ENCODE data around the gene VWC2L.

Gene VWC2L

GRCh38 chr2:214593727-214594126 lies 182.9 kb downstream of the VWC2L start:
- peak; percentile 88 for DNase-seq (ENCODE audit: low read depth)

- no peak for DNase-seq (ENCODE audit: low read depth)
These were observed 191.2 kb downstream of the VWC2L start for GRCh38 chr2:214601852-214602633.

- peak; percentile 76 for DNase-seq (ENCODE audit: low read depth)
These were observed 194.0 kb downstream of the VWC2L start for GRCh38 chr2:214604861-214605260.

- peak; percentile 9 for DNase-seq (ENCODE audit: low read depth)
These were observed 196.2 kb downstream of the VWC2L start for GRCh38 chr2:214607051-214607450.

- no peak for DNase-seq (ENCODE audit: low read depth)
These were observed 200.2 kb downstream of the VWC2L start for GRCh38 chr2:214611015-214611414.

- no peak for DNase-seq (ENCODE audit: low read depth)
These were observed 213.4 kb downstream of the VWC2L start for GRCh38 chr2:214624166-214624760.

- DNase-seq (ENCODE audit: low read depth) = peak; percentile 1
These were observed 217.2 kb downstream of the VWC2L start for GRCh38 chr2:214628091-214628490.
